Tibial artery (tissue), 4 donors: Measurements from ENCODE around the gene SCN5A.

ENCODE experiments used
- DNase-seq, 2 donors: peaks; one replicate each; pipeline ENCODE4 v3.0.0-alpha.2; 2019
- H3K27ac ChIP-seq, 2 donors: fragments of 200-600 bp; sonication (generic) in 1 of 2; 1 replicate in 1 of 2; 2 replicates in 1 of 2; pipeline ENCODE4 v1.5.1; 2018 to 2019; ENCODE audit warnings: mild to moderate bottlenecking in 1 of 2
- H3K27me3 ChIP-seq, 2 donors: fragments of 200-600 bp; sonication (generic) in 1 of 2; one replicate each; pipeline versions ENCODE4 v1.5.1 to v1.6.0; 2016 to 2019
- H3K36me3 ChIP-seq, 3 donors: fragments of 200-600 bp; sonication (generic) in 2 of 3; one replicate each; pipeline ENCODE4 v1.5.1; 2016 to 2019; ENCODE audit warnings: mild to moderate bottlenecking in 2 of 3
- H3K4me1 ChIP-seq, 4 donors: fragments of 200-600 bp; sonication (generic) in 2 of 4; 1 replicate in 3 of 4; 2 replicates in 1 of 4; pipeline ENCODE4 v1.5.1; 2016 to 2019
- H3K4me3 ChIP-seq, 2 donors: fragments of 200-600 bp; sonication (generic) in 1 of 2; 1 replicate in 1 of 2; 2 replicates in 1 of 2; pipeline ENCODE4 v1.5.1; 2018 to 2019; ENCODE audit warnings: mild to moderate bottlenecking in 2 of 2
- H3K9me3 ChIP-seq, 3 donors: fragments of 200-600 bp; sonication (generic) in 1 of 3; one replicate each; pipeline ENCODE4 v1.5.1; 2016 to 2019
- intact Hi-C: fragments of 100-400 bp; cut with DNase I; formaldehyde crosslinking; loops from one replicate; pipeline ENCODE4 v1.15.0; 2023; ENCODE audit warnings: low total_unique reads
- TF ChIP-seq, protein P1 (sequence below), 2 experiments: fragments of 200-600 bp in 1 of 2; fragments of 450-650 bp in 1 of 2; IDR thresholded peaks; one replicate each; pipeline ENCODE4 v1.5.1; 2017 to 2019; ENCODE audit warnings: antibody characterized with exemption in 2 of 2, mild to moderate bottlenecking in 1 of 2, moderate library complexity in 1 of 2

Gene SCN5A

DNA sequence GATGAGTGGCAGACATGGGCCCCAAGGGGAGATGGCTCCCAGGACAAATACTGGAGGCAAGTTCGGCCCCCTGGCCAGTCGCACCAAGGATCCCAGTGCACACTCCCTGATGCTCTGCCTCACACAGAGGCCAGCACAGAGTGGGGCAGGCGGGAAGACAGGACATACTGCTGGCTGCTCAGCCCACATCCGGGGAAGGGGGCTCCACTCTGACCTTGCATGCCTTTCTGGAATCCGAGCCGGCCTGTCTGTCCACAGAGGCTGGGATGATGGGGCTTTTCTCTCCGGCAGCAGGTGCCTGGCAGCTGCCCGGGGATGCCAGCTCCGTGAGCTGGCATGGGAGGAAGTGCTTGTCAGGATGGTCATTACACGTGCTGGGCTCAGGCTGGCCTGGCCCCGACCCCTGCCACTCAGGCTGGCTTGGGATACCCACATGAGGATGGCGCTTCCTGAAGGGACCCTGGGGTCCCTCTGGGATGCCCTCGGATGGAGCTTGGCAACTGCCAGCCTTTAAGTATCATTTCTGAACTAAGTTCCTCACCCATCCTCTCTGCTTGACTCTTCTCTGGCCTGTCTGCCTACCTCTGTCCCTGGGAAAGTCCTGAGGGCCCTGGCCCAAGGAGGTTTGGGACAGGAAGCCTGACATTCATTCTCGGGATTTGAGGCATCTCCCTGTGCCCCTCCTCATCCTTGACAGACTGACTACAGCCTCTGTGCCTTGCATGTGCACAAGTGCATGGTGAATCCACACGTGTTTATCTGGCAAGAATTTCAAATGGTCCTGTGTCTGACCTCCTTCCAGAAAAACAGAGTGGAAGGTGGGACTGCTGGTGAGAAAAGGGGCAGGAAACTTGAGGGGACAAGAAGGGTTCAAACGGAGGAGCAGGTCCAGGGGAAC, 106.8 kb downstream of the SCN5A start:
- Histone ChIP-seq H3K4me1 (peaks cover 0 to 10% (median 0%) of the 10 kb centered on the region in 4 donors), H3K27me3 (no peaks in the 10 kb centered on the region), H3K27ac (no peak overlapping the region), H3K4me3 (no peak overlapping the region), H3K9me3 (no peaks in the 10 kb centered on the region), H3K36me3 (peaks cover 0 to 2% (median 0%) of the 10 kb centered on the region in 3 donors)
- intact Hi-C loops = no loop called here
- TF ChIP-seq, protein P1, sequence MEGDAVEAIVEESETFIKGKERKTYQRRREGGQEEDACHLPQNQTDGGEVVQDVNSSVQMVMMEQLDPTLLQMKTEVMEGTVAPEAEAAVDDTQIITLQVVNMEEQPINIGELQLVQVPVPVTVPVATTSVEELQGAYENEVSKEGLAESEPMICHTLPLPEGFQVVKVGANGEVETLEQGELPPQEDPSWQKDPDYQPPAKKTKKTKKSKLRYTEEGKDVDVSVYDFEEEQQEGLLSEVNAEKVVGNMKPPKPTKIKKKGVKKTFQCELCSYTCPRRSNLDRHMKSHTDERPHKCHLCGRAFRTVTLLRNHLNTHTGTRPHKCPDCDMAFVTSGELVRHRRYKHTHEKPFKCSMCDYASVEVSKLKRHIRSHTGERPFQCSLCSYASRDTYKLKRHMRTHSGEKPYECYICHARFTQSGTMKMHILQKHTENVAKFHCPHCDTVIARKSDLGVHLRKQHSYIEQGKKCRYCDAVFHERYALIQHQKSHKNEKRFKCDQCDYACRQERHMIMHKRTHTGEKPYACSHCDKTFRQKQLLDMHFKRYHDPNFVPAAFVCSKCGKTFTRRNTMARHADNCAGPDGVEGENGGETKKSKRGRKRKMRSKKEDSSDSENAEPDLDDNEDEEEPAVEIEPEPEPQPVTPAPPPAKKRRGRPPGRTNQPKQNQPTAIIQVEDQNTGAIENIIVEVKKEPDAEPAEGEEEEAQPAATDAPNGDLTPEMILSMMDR (IDR thresholded peaks at IDR 0.05) = no peak
- no peak for DNase-seq

GRCh38 chr3:38541806-38542205, 107.7 kb downstream of the SCN5A start:
- no peak overlapping the region for H3K4me3 ChIP-seq
- intact Hi-C loops = no loop called here
- H3K4me1 ChIP-seq = peaks cover 0 to 10% (median 0%) of the 10 kb centered on the region in 4 donors
- H3K27ac ChIP-seq = no peak overlapping the region
- TF ChIP-seq, protein P1 (IDR thresholded peaks at IDR 0.05) = no peak
- H3K36me3 ChIP-seq = peaks cover 0 to 4% (median 3%) of the 10 kb centered on the region in 3 donors
- no peaks in the 10 kb centered on the region for H3K9me3 ChIP-seq
- no peaks in the 10 kb centered on the region for H3K27me3 ChIP-seq
- no peak for DNase-seq

GRCh38 chr3:38538773-38539353, 110.6 kb downstream of the SCN5A start:
- Histone ChIP-seq H3K27me3 (no peaks in the 10 kb centered on the region), H3K4me3 (no peak overlapping the region), H3K27ac (no peak overlapping the region), H3K9me3 (no peaks in the 10 kb centered on the region), H3K4me1 (peaks cover 0 to 10% (median 0%) of the 10 kb centered on the region in 4 donors), H3K36me3 (peaks cover 13 to 23% (median 19%) of the 10 kb centered on the region in 3 donors)
- intact Hi-C loops = no loop called here
- DNase-seq = no peak
- TF ChIP-seq, protein P1 (IDR thresholded peaks at IDR 0.05) = no peak

DNA sequence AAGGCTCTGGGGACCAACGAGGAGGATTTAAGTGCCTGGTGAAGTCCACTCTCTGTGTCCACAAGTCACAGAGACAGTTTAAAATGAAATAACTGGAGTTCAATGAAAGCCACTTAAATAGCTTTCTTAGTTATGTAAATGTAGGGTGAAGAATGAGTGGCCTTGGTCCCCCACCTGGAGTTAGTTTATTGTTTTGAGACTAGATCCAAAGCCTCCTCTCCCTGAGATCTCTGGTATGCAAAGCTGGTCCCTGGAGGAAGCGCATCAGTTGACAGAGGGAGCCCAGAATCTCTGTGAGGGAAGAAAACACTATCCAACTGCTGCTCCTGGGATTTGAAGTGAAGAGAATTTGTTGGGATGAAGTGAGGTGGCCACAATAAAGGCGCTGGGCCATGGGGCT, 112.8 kb downstream of the SCN5A start:
- Histone ChIP-seq H3K4me3 (no peak overlapping the region), H3K9me3 (no peaks in the 10 kb centered on the region), H3K36me3 (peaks cover 13 to 23% (median 19%) of the 10 kb centered on the region in 3 donors), H3K27ac (no peak overlapping the region), H3K4me1 (peaks cover 0 to 3% (median 0%) of the 10 kb centered on the region in 4 donors), H3K27me3 (no peaks in the 10 kb centered on the region)
- DNase-seq = no peak
- TF ChIP-seq, protein P1 (IDR thresholded peaks at IDR 0.05) = no peak
- intact Hi-C loops = no loop called here

DNA sequence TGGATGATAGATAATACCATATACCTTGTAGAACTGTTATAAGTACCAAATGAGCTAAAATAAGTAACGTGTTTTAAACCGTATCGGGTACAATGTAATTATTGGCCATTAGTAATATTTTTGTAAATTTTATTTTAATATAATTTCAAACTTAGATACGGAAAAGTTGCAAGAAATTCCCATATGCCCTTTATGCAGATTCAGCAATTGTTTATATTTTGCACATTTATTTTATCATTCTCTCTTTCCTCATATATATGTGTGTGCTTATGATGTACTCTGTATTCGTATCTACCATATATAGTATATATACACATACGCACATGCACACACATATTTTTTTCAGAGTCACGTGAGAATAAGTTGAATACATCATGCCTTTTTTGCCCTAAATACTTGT, 114.9 kb downstream of the SCN5A start:
- intact Hi-C loops = no loop called here

More for the DNA sequence above, 114.9 kb downstream of the SCN5A start:
- Histone ChIP-seq H3K4me3 (no peak overlapping the region), H3K27me3 (no peaks in the 10 kb centered on the region), H3K4me1 (no peaks in the 10 kb centered on the region), H3K36me3 (peaks cover 13 to 24% (median 19%) of the 10 kb centered on the region in 3 donors), H3K27ac (no peak overlapping the region), H3K9me3 (no peaks in the 10 kb centered on the region)
- TF ChIP-seq, protein P1 (IDR thresholded peaks at IDR 0.05) = no peak
- DNase-seq = no peak
